Gastroesophageal sphincter (tissue), 3 donors: Measurements from ENCODE around the gene OVCH1.

ENCODE experiments used
- POLR2AphosphoS5 ChIP-seq: sonication (generic); formaldehyde crosslinking; IDR thresholded peaks from one replicate; pipeline ENCODE4 v1.6.1; 2017; ENCODE audit warnings: antibody characterized with exemption
- TF ChIP-seq, protein P1 (sequence below), 4 experiments: fragments of 200-600 bp in 2 of 4; fragments of 450-650 bp in 2 of 4; sonication (generic) in 1 of 4; IDR thresholded peaks; one replicate each; pipeline ENCODE4 v1.5.1; 2017 to 2019; ENCODE audit warnings: antibody characterized with exemption in 4 of 4, mild to moderate bottlenecking in 2 of 4, moderate library complexity in 2 of 4

DNA sequence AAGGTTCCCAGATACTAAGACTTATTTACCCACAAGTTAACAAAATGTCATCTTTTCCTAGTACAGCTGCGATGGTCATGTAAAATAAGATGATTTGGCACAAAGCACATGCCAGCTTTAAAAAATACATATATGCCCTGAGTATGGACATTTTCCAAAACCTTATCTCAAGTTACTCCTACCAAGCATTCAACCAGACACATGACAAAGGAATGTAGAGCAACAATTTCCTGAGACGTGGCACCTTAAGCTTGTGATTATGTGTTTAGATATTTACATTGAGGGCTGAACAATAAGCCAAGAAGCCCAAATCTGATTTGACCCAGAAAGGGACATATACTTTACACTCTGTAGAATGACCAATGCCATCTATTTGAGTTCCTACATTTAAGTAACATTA, 24.5 kb upstream of the OVCH1 start:
- TF ChIP-seq, protein P1, sequence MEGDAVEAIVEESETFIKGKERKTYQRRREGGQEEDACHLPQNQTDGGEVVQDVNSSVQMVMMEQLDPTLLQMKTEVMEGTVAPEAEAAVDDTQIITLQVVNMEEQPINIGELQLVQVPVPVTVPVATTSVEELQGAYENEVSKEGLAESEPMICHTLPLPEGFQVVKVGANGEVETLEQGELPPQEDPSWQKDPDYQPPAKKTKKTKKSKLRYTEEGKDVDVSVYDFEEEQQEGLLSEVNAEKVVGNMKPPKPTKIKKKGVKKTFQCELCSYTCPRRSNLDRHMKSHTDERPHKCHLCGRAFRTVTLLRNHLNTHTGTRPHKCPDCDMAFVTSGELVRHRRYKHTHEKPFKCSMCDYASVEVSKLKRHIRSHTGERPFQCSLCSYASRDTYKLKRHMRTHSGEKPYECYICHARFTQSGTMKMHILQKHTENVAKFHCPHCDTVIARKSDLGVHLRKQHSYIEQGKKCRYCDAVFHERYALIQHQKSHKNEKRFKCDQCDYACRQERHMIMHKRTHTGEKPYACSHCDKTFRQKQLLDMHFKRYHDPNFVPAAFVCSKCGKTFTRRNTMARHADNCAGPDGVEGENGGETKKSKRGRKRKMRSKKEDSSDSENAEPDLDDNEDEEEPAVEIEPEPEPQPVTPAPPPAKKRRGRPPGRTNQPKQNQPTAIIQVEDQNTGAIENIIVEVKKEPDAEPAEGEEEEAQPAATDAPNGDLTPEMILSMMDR (IDR thresholded peaks at IDR 0.05), result no peak
- TF ChIP-seq POLR2AphosphoS5, result no peak
